IMR-90 (cell line): Measurements from ENCODE around the gene C10orf71. TPM values are rescaled to one million over a fixed set of nuclear protein-coding genes. Genes with fewer than 3 reads are reported as not detected.

ENCODE experiments used
- ATAC-seq: fragments of 200-7000 bp; cut with Tn5 transposase; 2 replicates; pipeline ENCODE4 v1.9.1; 2020; ENCODE audit warnings: low read depth, mild to moderate bottlenecking, moderate library complexity
- BruUV-seq: library from RNA; stranded (reverse); fragments of 400-500 nt; replicated peaks from 2 replicates; lab custom pipeline; 2021; lab: Mats Ljungman, UMichigan
- CTCF ChIA-PET: fragments of 300-600 bp; formaldehyde crosslinking; extraction: SDS; loops from one replicate; lab custom pipeline; 2021; ENCODE audit warnings: antibody characterized with exemption; lab: Yijun Ruan, JAX
- POLR2A ChIA-PET: fragments of 300-600 bp; sonication (Branson Sonifier 250); formaldehyde crosslinking; loops from one replicate; lab custom pipeline; 2022; ENCODE audit warnings: antibody characterized with exemption; ENCODE audit not compliant: unreplicated experiment; lab: Charles Lee
- DNase-seq: peaks from one replicate; pipeline ENCODE4 v3.0.0; 2013
- H2AFZ ChIP-seq: replicated peaks from 2 replicates; pipeline ENCODE3; 2013; ENCODE audit warnings: low read length, mild to moderate bottlenecking; ENCODE audit not compliant: poor library complexity
- H2AK5ac ChIP-seq: 2 replicates; pipeline ENCODE4 v1.6.1; 2013; ENCODE audit warnings: low read depth, low read length, inconsistent platforms
- H2AK9ac ChIP-seq: replicated peaks from 2 replicates; pipeline ENCODE3; 2013; ENCODE audit warnings: mild to moderate bottlenecking, low read depth, low read length, moderate library complexity; ENCODE audit not compliant: poor library complexity
- H2BK120ac ChIP-seq: 2 replicates; pipeline ENCODE4 v1.6.1; 2013; ENCODE audit warnings: low read depth, low read length, inconsistent platforms
- H2BK15ac ChIP-seq: 3 replicates; pipeline ENCODE4 v1.6.1; 2013; ENCODE audit warnings: low read depth, low read length, inconsistent platforms
- H2BK20ac ChIP-seq: 2 replicates; pipeline ENCODE4 v1.6.1; 2013; ENCODE audit warnings: low read depth, mild to moderate bottlenecking, inconsistent platforms, low read length, moderate library complexity
- H2BK5ac ChIP-seq: 2 replicates; pipeline ENCODE4 v1.6.1; 2013; ENCODE audit warnings: mild to moderate bottlenecking, low read depth, low read length, inconsistent platforms; ENCODE audit not compliant: poor library complexity, severe bottlenecking
- H3K14ac ChIP-seq: replicated peaks from 2 replicates; pipeline ENCODE4 v1.6.1; 2013; ENCODE audit warnings: low read depth, low read length, inconsistent platforms
- H3K18ac ChIP-seq: 2 replicates; pipeline ENCODE4 v1.6.1; 2013; ENCODE audit warnings: low read depth, low read length, control low read depth
- H3K23ac ChIP-seq: 2 replicates; pipeline ENCODE4 v1.6.1; 2013; ENCODE audit warnings: low read depth, low read length, inconsistent platforms
- H3K27ac ChIP-seq: 2 replicates; pipeline ENCODE4 v1.5.1; 2013; ENCODE audit warnings: mild to moderate bottlenecking, control low read depth, low read length; ENCODE audit not compliant: insufficient read depth
- H3K27me3 ChIP-seq: 2 replicates; pipeline ENCODE4 v1.6.1; 2013; ENCODE audit warnings: low read length; ENCODE audit not compliant: control insufficient read depth, insufficient read depth
- H3K36me3 ChIP-seq: 2 replicates; pipeline ENCODE4 v1.6.1; 2013; ENCODE audit warnings: low read length, mixed read lengths; ENCODE audit not compliant: control insufficient read depth, insufficient read depth
- H3K4ac ChIP-seq: 2 replicates; pipeline ENCODE4 v1.6.1; 2013; ENCODE audit warnings: low read depth, low read length, inconsistent platforms
- H3K4me1 ChIP-seq: 2 replicates; pipeline ENCODE4 v1.6.1; 2013; ENCODE audit warnings: low read length, mixed read lengths; ENCODE audit not compliant: control insufficient read depth, insufficient read depth
- H3K4me2 ChIP-seq: 2 replicates; pipeline ENCODE4 v1.6.1; 2013; ENCODE audit warnings: low read depth, mild to moderate bottlenecking, control low read depth, low read length, moderate library complexity
- H3K4me3 ChIP-seq: 2 replicates; pipeline ENCODE4 v1.5.1; 2013; ENCODE audit warnings: low read depth, mild to moderate bottlenecking, control low read depth, low read length, moderate library complexity; ENCODE audit not compliant: insufficient read depth
- H3K56ac ChIP-seq: 2 replicates; pipeline ENCODE4 v1.6.1; 2013; ENCODE audit warnings: low read length, inconsistent platforms; ENCODE audit not compliant: insufficient read depth; ENCODE audit errors: extremely low read depth
- H3K79me1 ChIP-seq, 2 experiments: 2 replicates each; pipeline ENCODE4 v1.6.1; 2013; ENCODE audit warnings: low read length in 2 of 2, inconsistent platforms in 1 of 2, low read depth in 1 of 2
- H3K9ac ChIP-seq: 2 replicates; pipeline ENCODE4 v1.6.1; 2013; ENCODE audit warnings: low read depth, low read length, control low read depth
- H3K9me1 ChIP-seq: 2 replicates; pipeline ENCODE4 v1.6.1; 2013; ENCODE audit warnings: low read length, inconsistent platforms; ENCODE audit not compliant: insufficient read depth
- H3K9me3 ChIP-seq: 2 replicates; pipeline ENCODE4 v1.6.1; 2013; ENCODE audit warnings: low read length; ENCODE audit not compliant: control insufficient read depth, insufficient read depth
- H4K20me1 ChIP-seq: 2 replicates; pipeline ENCODE4 v1.6.1; 2013; ENCODE audit warnings: low read length, inconsistent platforms; ENCODE audit not compliant: insufficient read depth
- H4K5ac ChIP-seq: 2 replicates; pipeline ENCODE4 v1.6.1; 2013; ENCODE audit warnings: mild to moderate bottlenecking, low read depth, low read length, control low read depth
- H4K8ac ChIP-seq, 2 experiments: 2 replicates each; pipeline ENCODE4 v1.6.1; 2013; ENCODE audit warnings: low read depth in 2 of 2, low read length in 2 of 2, control low read depth in 1 of 2, inconsistent platforms in 1 of 2
- H4K91ac ChIP-seq: 2 replicates; pipeline ENCODE4 v1.6.1; 2013; ENCODE audit warnings: low read depth, low read length, inconsistent platforms; ENCODE audit not compliant: insufficient read depth
- BHLHE40 ChIP-seq: fragments of 150-350 bp; IDR thresholded peaks from 2 replicates; pipeline ENCODE4 v1.6.1; 2016; ENCODE audit warnings: mild to moderate bottlenecking, low read depth, low read length
- CEBPB ChIP-seq: IDR thresholded peaks from 2 replicates; pipeline ENCODE4 v1.6.1; 2012; ENCODE audit warnings: low read depth, low read length, improper control_type of control experiment
- CHD1 ChIP-seq: IDR thresholded peaks from 2 replicates; pipeline ENCODE4 v1.6.1; 2012; ENCODE audit warnings: low read depth, low read length, improper control_type of control experiment
- MAFK ChIP-seq: IDR thresholded peaks from 2 replicates; pipeline ENCODE4 v1.6.1; 2012; ENCODE audit warnings: low read depth, low read length, improper control_type of control experiment
- MXI1 ChIP-seq: IDR thresholded peaks from 2 replicates; pipeline ENCODE4 v1.6.1; 2012; ENCODE audit warnings: low read depth, mild to moderate bottlenecking, low read length, moderate library complexity, borderline replicate concordance
- NFE2L2 ChIP-seq: fragments of 150-350 bp; IDR thresholded peaks from 2 replicates; pipeline ENCODE4 v1.6.1; 2016; ENCODE audit warnings: low read depth, mild to moderate bottlenecking, low read length
- RAD21 ChIP-seq: IDR thresholded peaks from 2 replicates; pipeline ENCODE4 v1.6.1; 2012; ENCODE audit warnings: low read length, improper control_type of control experiment
- RFX5 ChIP-seq: IDR thresholded peaks from 2 replicates; pipeline ENCODE4 v1.8.0; 2012; ENCODE audit warnings: low read depth, mild to moderate bottlenecking, low read length, moderate library complexity
- SMC3 ChIP-seq: fragments of 150-350 bp; IDR thresholded peaks from 2 replicates; pipeline ENCODE4 v1.6.1; 2016; ENCODE audit warnings: low read depth, mild to moderate bottlenecking, antibody characterized with exemption, low read length, moderate library complexity
- WGBS, 2 experiments: methylation state at CpG; one replicate each; pipeline versions ENCODE4 v1.1.5 to v1.1.7; 2013; ENCODE audit warnings: missing lambda C conversion rate in 2 of 2; ENCODE audit not compliant: insufficient read length in 1 of 2; ENCODE audit errors: extremely low coverage in 2 of 2; 5-methylcytosine and 5-hydroxymethylcytosine counted together
- dilution Hi-C: fragments of 300-500 bp; cut with HindIII; formaldehyde crosslinking; loops from one replicate; pipeline ENCODE4 v1.14.3; 2018; ENCODE audit warnings: low sequenced_read_pairs; ENCODE audit not compliant: unreplicated experiment
- in situ Hi-C: fragments of 300-500 bp; cut with MboI; formaldehyde crosslinking; loops from 3 replicates; pipeline ENCODE4 v1.14.3; 2019; ENCODE audit warnings: low sequenced_read_pairs, inconsistent platforms, mixed read lengths
- intact Hi-C: fragments of 100-400 bp; cut with micrococcal nuclease; formaldehyde crosslinking; loops from 2 replicates; pipeline ENCODE4 v1.10.0; 2022
- polyA plus RNA-seq, 3 experiments: library from polyadenylated mRNA; depleted of rRNA; stranded (reverse); fragments of >200 nt; gene quantifications; 2 replicates each; pipeline ENCODE4 v1.2.3, GENCODE V29; 2012; ENCODE audit warnings: low replicate concordance in 1 of 3
- total RNA-seq: library from RNA; depleted of rRNA; stranded (reverse); fragments of >200 nt; gene quantifications from 2 replicates; pipeline ENCODE4 v1.2.3, GENCODE V29; 2012
- TF ChIP-seq, protein P1 (sequence below): conservative IDR thresholded peaks from 2 replicates; pipeline ENCODE4 v1.5.1; 2012; ENCODE audit warnings: mild to moderate bottlenecking, low read depth, low read length, improper control_type of control experiment
- TF ChIP-seq, protein P2 (sequence below): fragments of 150-350 bp; IDR thresholded peaks from 2 replicates; pipeline ENCODE4 v1.6.1; 2016; ENCODE audit warnings: low read depth, mild to moderate bottlenecking, low read length, moderate library complexity, borderline replicate concordance

C10orf71 gene
- total and polyA plus RNA-seq, 2 of the 4 experiments (the other 2 are of a cell fraction), result not detected

DNA sequence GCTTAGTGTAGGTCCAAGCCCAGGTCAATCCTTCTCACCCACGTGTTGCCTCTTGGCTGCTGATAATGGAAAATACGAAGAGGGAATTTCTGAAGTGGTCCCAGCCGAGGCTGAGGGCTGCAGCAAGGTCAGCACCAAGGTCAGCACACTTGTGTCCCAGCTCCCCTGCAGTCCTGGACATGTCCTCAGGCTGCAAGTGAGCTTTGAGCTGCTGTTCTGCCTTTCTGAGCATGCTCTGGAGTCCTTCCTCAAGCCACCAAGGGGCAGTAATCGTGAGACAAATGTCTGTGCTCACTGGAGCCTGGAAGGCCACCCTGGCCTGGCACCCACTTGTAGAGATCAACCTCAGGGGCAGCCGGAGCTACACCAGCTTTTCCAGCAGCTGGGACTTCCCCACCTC is 68.6 kb downstream of the C10orf71 start:
- Histone ChIP-seq H2BK20ac (no peak overlapping the region), H2BK5ac (no peak overlapping the region), H2BK15ac (no peak overlapping the region), H4K91ac (no peak overlapping the region), H4K8ac (no peak overlapping the region), H3K9ac (no peak overlapping the region), H3K18ac (no peak overlapping the region), H2AFZ (peak overlapping the region; percentile 14), H3K79me1 (no peaks in the 10 kb centered on the region), H3K9me1 (no peaks in the 10 kb centered on the region), H3K56ac (no peak overlapping the region), H4K20me1 (no peaks in the 10 kb centered on the region), H3K36me3 (no peaks in the 10 kb centered on the region), H3K4me3 (no peak overlapping the region), H3K9me3 (no peaks in the 10 kb centered on the region), H3K4me2 (no peak overlapping the region), H3K27me3 (peaks cover 12% of the 10 kb centered on the region), H3K4me1 (no peaks in the 10 kb centered on the region), H2AK9ac (no peak overlapping the region), H3K4ac (no peak overlapping the region), H2AK5ac (no peak overlapping the region), H3K14ac (no peak overlapping the region), H2BK120ac (no peak overlapping the region), H4K5ac (no peak overlapping the region), H3K23ac (no peak overlapping the region), H3K27ac (no peak overlapping the region)
- intact Hi-C loops, result no loop called here
- no TSS peak for BruUV-seq
- ATAC-seq (no peak), DNase-seq (no peak)
- in situ Hi-C loops, result no loop called here
- WGBS, 2 experiments, result 7% methylated on average over 3 of the region's 5 CpGs; no CpG with 5 or more reads in 1 of the 2 experiments
- POLR2A ChIA-PET, result interaction anchor here (0.6 kb wide), 1 partner anchor 811 kb away, joined by 3 read pairs; no protein-coding TSS in a partner anchor
- CTCF ChIA-PET, result no interaction called here
- TF ChIP-seq BHLHE40 (no peak), CEBPB (no peak), RFX5 (no peak), SMC3 (no peak), CHD1 (no peak), RAD21 (no peak), NFE2L2 (no peak), MAFK (no peak), MXI1 (no peak)
- TF ChIP-seq, protein P1, sequence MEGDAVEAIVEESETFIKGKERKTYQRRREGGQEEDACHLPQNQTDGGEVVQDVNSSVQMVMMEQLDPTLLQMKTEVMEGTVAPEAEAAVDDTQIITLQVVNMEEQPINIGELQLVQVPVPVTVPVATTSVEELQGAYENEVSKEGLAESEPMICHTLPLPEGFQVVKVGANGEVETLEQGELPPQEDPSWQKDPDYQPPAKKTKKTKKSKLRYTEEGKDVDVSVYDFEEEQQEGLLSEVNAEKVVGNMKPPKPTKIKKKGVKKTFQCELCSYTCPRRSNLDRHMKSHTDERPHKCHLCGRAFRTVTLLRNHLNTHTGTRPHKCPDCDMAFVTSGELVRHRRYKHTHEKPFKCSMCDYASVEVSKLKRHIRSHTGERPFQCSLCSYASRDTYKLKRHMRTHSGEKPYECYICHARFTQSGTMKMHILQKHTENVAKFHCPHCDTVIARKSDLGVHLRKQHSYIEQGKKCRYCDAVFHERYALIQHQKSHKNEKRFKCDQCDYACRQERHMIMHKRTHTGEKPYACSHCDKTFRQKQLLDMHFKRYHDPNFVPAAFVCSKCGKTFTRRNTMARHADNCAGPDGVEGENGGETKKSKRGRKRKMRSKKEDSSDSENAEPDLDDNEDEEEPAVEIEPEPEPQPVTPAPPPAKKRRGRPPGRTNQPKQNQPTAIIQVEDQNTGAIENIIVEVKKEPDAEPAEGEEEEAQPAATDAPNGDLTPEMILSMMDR, result no peak
- TF ChIP-seq, protein P2, sequence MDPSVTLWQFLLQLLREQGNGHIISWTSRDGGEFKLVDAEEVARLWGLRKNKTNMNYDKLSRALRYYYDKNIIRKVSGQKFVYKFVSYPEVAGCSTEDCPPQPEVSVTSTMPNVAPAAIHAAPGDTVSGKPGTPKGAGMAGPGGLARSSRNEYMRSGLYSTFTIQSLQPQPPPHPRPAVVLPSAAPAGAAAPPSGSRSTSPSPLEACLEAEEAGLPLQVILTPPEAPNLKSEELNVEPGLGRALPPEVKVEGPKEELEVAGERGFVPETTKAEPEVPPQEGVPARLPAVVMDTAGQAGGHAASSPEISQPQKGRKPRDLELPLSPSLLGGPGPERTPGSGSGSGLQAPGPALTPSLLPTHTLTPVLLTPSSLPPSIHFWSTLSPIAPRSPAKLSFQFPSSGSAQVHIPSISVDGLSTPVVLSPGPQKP, result no peak
- dilution Hi-C loops, result no loop called here
